SK-N-MC (cell line): Measurements from ENCODE around the gene PPP1R2C.

ENCODE experiments used
- EZH2 ChIP-seq: fragments of 200-600 bp; sonication (generic); IDR thresholded peaks from one replicate; pipeline ENCODE4 v1.6.1; 2017; ENCODE audit warnings: antibody characterized with exemption
- FOXP2 ChIP-seq: optimal IDR thresholded peaks from 2 replicates; pipeline ENCODE3; 2011; ENCODE audit warnings: mild to moderate bottlenecking, moderate library complexity; ENCODE audit not compliant: insufficient read depth; ENCODE audit errors: extremely low read length, control extremely low read depth
- POLR2AphosphoS5 ChIP-seq: IDR thresholded peaks from 2 replicates; pipeline ENCODE4 v1.6.1; 2012; ENCODE audit warnings: mild to moderate bottlenecking, low read depth, low read length, borderline replicate concordance

DNA sequence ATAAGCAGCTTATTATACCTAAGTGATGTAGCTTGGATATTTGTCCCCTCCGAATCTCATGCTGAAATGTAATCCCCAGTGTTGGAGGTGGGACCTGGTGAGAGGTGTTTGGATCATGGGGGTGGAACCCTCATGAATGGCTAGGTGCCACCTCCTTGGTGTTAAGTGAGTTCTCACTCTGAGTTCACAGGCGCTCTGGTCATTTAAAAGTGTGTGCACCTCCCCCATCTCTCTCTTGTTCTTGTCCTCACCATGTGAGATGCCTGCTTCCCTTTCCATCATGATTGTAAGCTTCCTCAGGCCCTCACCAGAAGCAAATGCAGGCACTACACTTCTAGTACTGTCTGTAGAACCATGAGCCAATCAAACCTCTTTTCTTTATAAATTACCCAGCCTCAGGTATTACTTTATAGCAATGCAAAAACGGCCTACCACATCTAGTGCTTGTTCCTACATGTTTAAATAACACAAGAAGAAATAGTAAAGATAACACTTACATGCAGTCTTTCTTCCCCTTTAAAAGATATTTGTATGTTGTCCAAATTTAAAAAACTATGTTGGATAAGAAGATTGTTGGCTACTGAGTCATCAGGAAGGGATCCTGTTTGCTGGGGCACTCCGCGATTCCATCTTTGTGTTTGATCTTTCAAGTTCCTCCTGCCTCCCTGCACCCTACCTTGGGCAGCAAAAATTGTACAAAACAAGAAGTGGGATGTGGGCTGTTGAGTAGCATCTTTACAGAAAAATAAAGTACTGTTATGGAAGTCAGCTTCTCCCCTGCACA is 29.7 kb downstream of the PPP1R2C start:
- TF ChIP-seq POLR2AphosphoS5, result no peak
- TF ChIP-seq EZH2, result no peak
- no peak for TF ChIP-seq FOXP2
